Activated naive CD8-positive, alpha-beta T cell treated with anti-CD3 and anti-CD28 coated beads for 36 hours (primary cell): ENCODE data around the gene FOSL2. TPM values are rescaled to one million over a fixed set of nuclear protein-coding genes. Genes with fewer than 3 reads are reported as not detected.
"Not testable (repeated sequence)": the region's sequence is repeated elsewhere in the genome, so short reads cannot be mapped to it uniquely, and the experiment has no call there.

Source experiments
- DNase-seq: peaks from one replicate; pipeline ENCODE4 v3.0.0; 2021
- H3K27ac Mint-ChIP-seq: one replicate; pipeline ENCODE4 v1.8.0; 2022; ENCODE audit warnings: mild to moderate bottlenecking, moderate library complexity, mixed read lengths
- H3K27me3 Mint-ChIP-seq: one replicate; pipeline ENCODE4 v1.8.0; 2022; ENCODE audit warnings: mild to moderate bottlenecking, mixed read lengths
- H3K36me3 Mint-ChIP-seq: one replicate; pipeline ENCODE4 v1.8.0; 2021; ENCODE audit warnings: mild to moderate bottlenecking, mixed read lengths
- H3K4me1 Mint-ChIP-seq: one replicate; pipeline ENCODE4 v1.8.0; 2021; ENCODE audit warnings: mixed read lengths
- H3K4me3 Mint-ChIP-seq: one replicate; pipeline ENCODE4 v1.8.0; 2022; ENCODE audit warnings: mild to moderate bottlenecking, moderate library complexity, mixed read lengths
- H3K9me3 Mint-ChIP-seq: one replicate; pipeline ENCODE4 v1.8.0; 2022; ENCODE audit warnings: mixed read lengths
- total RNA-seq, 2 experiments: library from RNA; stranded (reverse); gene quantifications; one replicate each; pipeline ENCODE4 v1.2.3, GENCODE V29; 2021

The FOSL2 gene
- total RNA-seq, 2 experiments from 2014 or later, result 32.5 to 39.4 TPM

GRCh38 chr2:28363686-28364280 lies 28.9 kb upstream of the FOSL2 start:
- Mint-ChIP-seq H3K27ac (no peak overlapping the region), H3K4me3 (no peak overlapping the region), H3K9me3 (no peaks in the 10 kb centered on the region), H3K36me3 (peaks cover 2% of the 10 kb centered on the region), H3K4me1 (peaks cover 61% of the 10 kb centered on the region), H3K27me3 (peaks cover 19% of the 10 kb centered on the region)
- DNase-seq, result no peak

DNA sequence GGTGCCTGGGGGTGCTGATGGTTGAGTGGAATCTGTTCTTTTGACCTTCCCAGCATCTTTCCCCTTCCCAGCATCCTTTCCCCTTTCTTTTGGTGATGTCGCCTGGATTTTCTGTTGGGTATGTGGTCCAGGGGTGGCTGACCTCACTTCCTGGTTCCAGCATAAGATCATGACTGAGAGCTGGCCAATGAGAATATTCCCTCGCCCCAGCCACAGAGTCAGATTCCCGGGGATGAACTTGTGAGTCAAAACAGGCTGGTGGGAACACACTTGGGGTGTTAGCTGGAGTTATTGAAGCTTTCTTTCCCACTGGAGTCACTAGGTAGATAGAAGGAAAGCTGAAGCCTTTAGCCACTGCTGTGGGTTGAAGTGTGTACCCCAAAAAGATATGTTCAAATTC lies 28.0 kb upstream of the FOSL2 start:
- Mint-ChIP-seq H3K4me1 (peaks cover 53% of the 10 kb centered on the region), H3K4me3 (no peak overlapping the region), H3K27me3 (peaks cover 19% of the 10 kb centered on the region), H3K27ac (no peak overlapping the region), H3K36me3 (peaks cover 2% of the 10 kb centered on the region), H3K9me3 (no peaks in the 10 kb centered on the region)
- DNase-seq, result no peak

- no peak for DNase-seq
- no peaks in the 10 kb centered on the region for H3K9me3 Mint-ChIP-seq
- no peak overlapping the region for H3K27ac Mint-ChIP-seq
- H3K36me3 Mint-ChIP-seq, result no peaks in the 10 kb centered on the region
- H3K4me3 Mint-ChIP-seq, result no peak overlapping the region
- peaks cover 19% of the 10 kb centered on the region for H3K27me3 Mint-ChIP-seq
- peaks cover 47% of the 10 kb centered on the region for H3K4me1 Mint-ChIP-seq
Observed at GRCh38 chr2:28365158-28365557, 27.5 kb upstream of the FOSL2 start.

DNA sequence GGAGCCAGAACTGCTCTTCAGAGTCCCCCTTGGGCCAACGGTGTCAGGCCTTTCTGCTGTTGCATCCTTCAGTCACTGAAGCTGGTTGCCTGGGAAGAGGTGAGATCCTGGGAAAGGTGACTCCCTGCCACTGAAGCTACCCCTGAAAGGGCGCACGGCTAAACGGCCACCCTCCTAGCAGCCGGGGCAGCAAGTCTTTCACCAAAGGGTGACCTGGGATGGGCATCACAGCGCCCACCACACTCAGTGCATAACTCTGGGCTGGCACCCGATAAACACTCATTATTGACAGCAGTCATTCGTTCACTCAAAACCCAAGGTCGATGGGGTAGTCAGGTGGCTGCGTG lies 26.5 kb upstream of the FOSL2 start:
- Mint-ChIP-seq H3K27me3 (peaks cover 17% of the 10 kb centered on the region), H3K4me3 (no peak overlapping the region), H3K36me3 (no peaks in the 10 kb centered on the region), H3K4me1 (peaks cover 42% of the 10 kb centered on the region), H3K9me3 (no peaks in the 10 kb centered on the region), H3K27ac (peak overlapping the region; percentile 74)
- DNase-seq, result no peak

GRCh38 chr2:28366496-28367282 lies 26.0 kb upstream of the FOSL2 start:
- DNase-seq, result peak; percentile 35
- peaks cover 13% of the 10 kb centered on the region for H3K27me3 Mint-ChIP-seq
- H3K9me3 Mint-ChIP-seq, result no peaks in the 10 kb centered on the region
- no peaks in the 10 kb centered on the region for H3K36me3 Mint-ChIP-seq
- peak overlapping the region; percentile 70 for H3K4me3 Mint-ChIP-seq
- peak overlapping the region; percentile 74 for H3K27ac Mint-ChIP-seq
- peaks cover 40% of the 10 kb centered on the region for H3K4me1 Mint-ChIP-seq

DNA sequence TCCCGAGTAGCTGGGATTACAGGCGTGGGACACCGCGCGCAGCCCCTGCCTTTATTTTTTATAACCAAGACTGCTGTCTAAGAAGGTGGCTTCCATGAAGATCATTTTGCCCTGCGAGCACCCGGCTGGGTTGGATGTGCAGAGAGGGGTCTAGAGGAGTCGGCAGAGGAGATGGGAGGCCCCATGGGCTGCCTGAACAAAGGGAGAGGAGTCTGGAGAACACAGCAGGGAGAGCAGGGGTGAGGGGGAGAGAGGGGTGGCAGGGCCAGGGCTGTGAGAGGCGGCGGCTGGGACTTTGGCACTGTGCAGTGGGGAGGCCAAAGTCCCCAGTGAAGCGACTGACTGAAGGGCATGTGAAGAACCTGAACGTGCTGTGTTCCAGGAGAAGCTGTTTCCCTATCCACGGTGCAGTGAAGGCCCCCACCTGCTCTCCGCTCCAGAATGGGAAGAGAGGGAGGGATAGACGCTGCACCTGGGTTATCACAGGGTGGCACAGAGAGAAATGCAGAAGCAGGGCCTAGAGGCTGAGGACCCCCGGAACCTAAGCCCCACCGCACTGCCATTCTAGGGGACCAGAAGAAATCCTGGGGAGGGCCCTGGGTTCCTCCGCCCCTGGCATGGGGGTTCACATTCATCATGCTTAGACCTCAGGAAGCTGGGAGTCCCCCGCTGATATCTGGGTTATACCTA lies 24.8 kb upstream of the FOSL2 start:
- Mint-ChIP-seq H3K27ac (peak overlapping the region; percentile 50), H3K9me3 (no peaks in the 10 kb centered on the region), H3K4me1 (peaks cover 31% of the 10 kb centered on the region), H3K36me3 (no peaks in the 10 kb centered on the region), H3K4me3 (no peak overlapping the region), H3K27me3 (peaks cover 7% of the 10 kb centered on the region)
- no peak for DNase-seq

- DNase-seq, result no peak
- no peaks in the 10 kb centered on the region for H3K9me3 Mint-ChIP-seq
- H3K27ac Mint-ChIP-seq, result no peak overlapping the region
- H3K27me3 Mint-ChIP-seq, result peaks cover 4% of the 10 kb centered on the region
- no peaks in the 10 kb centered on the region for H3K36me3 Mint-ChIP-seq
- no peak overlapping the region for H3K4me3 Mint-ChIP-seq
- peaks cover 30% of the 10 kb centered on the region for H3K4me1 Mint-ChIP-seq
Observed at GRCh38 chr2:28368357-28368798, 24.3 kb upstream of the FOSL2 start.

- Mint-ChIP-seq H3K4me3 (no peak overlapping the region), H3K27me3 (peaks cover 3% of the 10 kb centered on the region), H3K36me3 (no peaks in the 10 kb centered on the region), H3K27ac (no peak overlapping the region), H3K4me1 (peaks cover 26% of the 10 kb centered on the region), H3K9me3 (no peaks in the 10 kb centered on the region)
- no peak for DNase-seq
Observed at GRCh38 chr2:28369358-28369757, 23.3 kb upstream of the FOSL2 start.

DNA sequence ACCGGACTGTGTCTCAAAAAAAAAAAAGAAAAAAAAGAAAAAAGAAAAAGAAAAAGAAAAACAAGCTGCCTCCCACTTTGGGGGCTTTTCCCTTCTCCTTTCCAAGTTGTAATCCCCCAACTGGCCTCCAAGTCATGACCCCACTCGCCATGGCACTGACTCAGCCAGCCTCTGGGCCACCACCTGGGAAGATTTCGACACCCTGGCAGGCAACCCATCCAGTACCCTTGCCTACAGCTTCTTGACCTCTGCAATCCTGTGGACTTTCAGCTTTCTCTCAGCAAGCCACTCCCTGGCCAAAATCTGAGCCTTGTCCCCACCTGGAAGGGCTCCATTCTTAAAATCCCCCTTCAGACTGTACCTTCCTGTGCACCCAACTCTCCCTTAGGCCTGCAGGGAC lies 22.3 kb upstream of the FOSL2 start:
- Mint-ChIP-seq H3K9me3 (no peaks in the 10 kb centered on the region), H3K27me3 (peaks cover 3% of the 10 kb centered on the region), H3K4me3 (no peak overlapping the region), H3K4me1 (peaks cover 21% of the 10 kb centered on the region), H3K36me3 (no peaks in the 10 kb centered on the region), H3K27ac (no peak overlapping the region)
- DNase-seq, result no peak

GRCh38 chr2:28371728-28372127 lies 20.9 kb upstream of the FOSL2 start:
- H3K4me1 Mint-ChIP-seq, result peaks cover 12% of the 10 kb centered on the region
- H3K27me3 Mint-ChIP-seq, H3K9me3 Mint-ChIP-seq, DNase-seq, H3K27ac Mint-ChIP-seq, H3K36me3 Mint-ChIP-seq, H3K4me3 Mint-ChIP-seq: not testable (repeated sequence)

DNA sequence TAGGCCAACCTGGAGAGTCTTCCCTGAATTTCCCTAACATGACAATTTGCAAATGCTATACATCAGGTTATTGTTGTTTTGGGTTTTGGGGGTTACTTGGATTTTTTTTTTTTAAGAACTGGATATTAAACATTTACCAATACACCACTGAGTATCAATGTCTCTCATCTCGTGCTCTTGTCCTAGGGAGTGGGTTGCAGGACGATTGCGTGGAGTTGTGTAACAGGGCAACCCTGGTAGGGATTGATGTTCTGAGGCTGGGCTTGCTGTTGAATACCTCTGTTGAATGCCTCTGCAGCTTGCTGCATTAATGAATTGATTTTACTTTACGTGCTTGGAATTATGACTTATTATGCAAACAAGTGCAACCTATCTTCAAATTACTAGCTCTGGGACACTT lies 18.8 kb upstream of the FOSL2 start:
- no peaks in the 10 kb centered on the region for H3K9me3 Mint-ChIP-seq
- peaks cover 3% of the 10 kb centered on the region for H3K27me3 Mint-ChIP-seq
- H3K4me1 Mint-ChIP-seq, result peaks cover 8% of the 10 kb centered on the region
- no peak for DNase-seq
- H3K27ac Mint-ChIP-seq, result no peak overlapping the region
- no peak overlapping the region for H3K4me3 Mint-ChIP-seq
- no peaks in the 10 kb centered on the region for H3K36me3 Mint-ChIP-seq

DNA sequence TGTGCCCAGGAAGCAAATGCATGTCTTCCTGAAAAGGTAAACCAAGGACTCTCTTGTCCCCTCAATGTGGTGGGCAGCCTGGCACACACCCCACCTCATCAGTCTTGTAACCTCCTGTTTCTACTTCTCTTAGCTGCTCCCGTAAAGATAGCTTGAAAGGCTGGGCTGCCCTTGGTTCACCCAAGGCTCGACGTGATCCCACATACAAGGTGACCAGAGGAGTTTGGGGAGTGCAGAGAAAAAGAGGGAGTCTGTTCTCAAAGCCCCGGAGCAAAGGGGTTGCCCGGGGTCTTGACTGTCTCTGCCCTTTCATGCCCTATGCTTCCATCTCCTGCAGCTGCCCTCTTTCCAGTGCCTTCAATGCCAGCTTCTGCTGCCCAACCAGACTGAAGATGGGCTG lies 18.3 kb upstream of the FOSL2 start:
- no peak overlapping the region for H3K4me3 Mint-ChIP-seq

GRCh38 chr2:28375236-28375635 lies 17.4 kb upstream of the FOSL2 start:
- Mint-ChIP-seq H3K27ac (no peak overlapping the region), H3K27me3 (peaks cover 3% of the 10 kb centered on the region), H3K4me3 (no peak overlapping the region), H3K4me1 (peaks cover 13% of the 10 kb centered on the region), H3K36me3 (no peaks in the 10 kb centered on the region), H3K9me3 (no peaks in the 10 kb centered on the region)
- DNase-seq, result no peak

More for the DNA sequence above, 18.3 kb upstream of the FOSL2 start:
- H3K9me3 Mint-ChIP-seq, result no peaks in the 10 kb centered on the region
- DNase-seq, result no peak
- H3K36me3 Mint-ChIP-seq, result no peaks in the 10 kb centered on the region
- H3K4me1 Mint-ChIP-seq, result peaks cover 12% of the 10 kb centered on the region
- H3K27ac Mint-ChIP-seq, result no peak overlapping the region
- H3K27me3 Mint-ChIP-seq, result peaks cover 3% of the 10 kb centered on the region

DNA sequence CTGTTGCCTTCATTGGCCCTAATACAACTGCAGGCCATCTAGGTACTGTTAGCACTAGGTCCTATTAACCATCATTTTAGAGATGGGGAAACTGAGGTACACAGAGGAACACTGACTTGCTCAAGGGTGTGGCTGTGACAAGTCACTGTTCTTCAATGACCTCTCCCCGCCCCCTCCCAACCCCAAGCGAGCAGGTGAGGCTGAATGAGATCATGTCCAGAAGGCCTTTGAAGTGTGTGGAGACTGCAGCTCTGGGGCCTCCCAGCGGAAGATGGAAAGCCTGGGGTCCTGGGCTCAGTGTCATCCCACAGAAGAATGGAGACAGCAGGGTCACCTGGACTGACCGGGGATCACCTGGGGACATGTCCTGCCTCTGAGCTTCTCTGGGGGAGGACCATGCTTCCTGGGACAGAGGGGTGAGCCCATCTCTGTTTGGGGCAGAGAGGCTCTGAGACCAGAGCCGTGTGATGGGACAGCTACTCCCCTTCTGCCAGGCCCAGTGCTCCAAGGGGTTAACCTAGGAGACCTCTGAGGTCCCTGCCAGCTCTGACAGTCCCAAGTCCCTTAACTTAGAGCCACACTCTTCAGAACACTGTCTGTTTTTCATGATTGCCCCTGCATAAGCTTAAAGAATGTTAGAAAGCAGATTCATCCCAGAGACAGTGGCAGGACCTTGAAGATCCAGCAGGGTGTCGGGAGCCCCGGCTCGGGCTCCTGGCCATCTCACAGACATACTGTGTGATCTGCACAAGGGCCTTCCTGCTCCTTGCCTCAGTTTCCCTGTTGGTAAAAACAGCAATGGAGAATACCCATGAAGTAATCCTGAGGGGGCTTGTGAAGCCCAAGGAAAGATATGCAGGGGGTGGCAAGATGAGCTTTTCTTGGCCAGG lies 16.7 kb upstream of the FOSL2 start:
- no peaks in the 10 kb centered on the region for H3K27me3 Mint-ChIP-seq
- no peak overlapping the region for H3K4me3 Mint-ChIP-seq
- peaks cover 11% of the 10 kb centered on the region for H3K4me1 Mint-ChIP-seq
- no peak overlapping the region for H3K27ac Mint-ChIP-seq
- no peaks in the 10 kb centered on the region for H3K9me3 Mint-ChIP-seq
- no peak for DNase-seq
- no peaks in the 10 kb centered on the region for H3K36me3 Mint-ChIP-seq
